GM18507 (cell line): ENCODE data around the gene RAD9A.

ENCODE experiments used
- DNase-seq: peaks from one replicate; pipeline ENCODE4 v3.0.0; 2011; ENCODE audit warnings: low read depth; ENCODE audit not compliant: insufficient read length; ENCODE audit errors: extremely low spot score
- FAIRE-seq: peaks from 2 replicates; lab custom pipeline; 2011; peaks lifted over from hg19 to GRCh38; lab: Jason Lieb, UNC

RAD9A gene

GRCh38 chr11:67356387-67356863, 35.4 kb upstream of the RAD9A start:
- no peak for FAIRE-seq
- DNase-seq = no peak

DNA sequence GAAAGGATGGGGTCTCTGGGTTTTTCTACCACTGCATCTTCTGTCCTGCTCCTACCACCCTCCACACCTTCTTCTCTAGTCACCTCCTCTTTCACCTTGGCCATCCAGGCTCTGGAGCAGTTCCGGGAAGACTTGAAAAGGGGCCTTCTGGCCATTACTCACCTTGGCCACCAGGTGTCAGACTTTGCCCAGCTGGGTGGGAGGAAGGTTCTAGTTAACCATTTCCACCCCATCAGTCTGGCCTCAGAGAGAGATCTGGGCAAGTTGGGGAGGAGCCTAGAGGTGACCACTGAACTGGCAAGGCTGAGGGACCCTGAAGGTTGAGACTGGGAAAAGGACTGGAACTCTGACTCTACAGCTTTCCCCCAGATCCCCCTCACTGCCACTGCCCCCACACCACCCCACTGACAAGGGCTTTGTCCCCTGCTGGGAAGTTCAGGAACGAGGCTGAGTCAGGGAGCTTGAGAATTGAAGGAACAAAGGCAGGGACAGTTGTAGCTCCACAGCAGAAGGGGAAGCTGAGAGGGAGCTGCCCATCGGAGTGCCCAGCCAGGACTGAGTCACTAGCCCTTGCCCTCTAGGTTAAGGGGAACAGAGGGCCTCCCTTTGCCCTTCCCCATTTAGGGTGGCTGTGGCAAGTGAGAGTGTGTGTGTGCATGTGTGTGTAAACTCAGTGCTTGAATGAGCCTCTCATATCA, 34.8 kb upstream of the RAD9A start:
- DNase-seq = no peak
- peak; percentile 76 for FAIRE-seq

GRCh38 chr11:67357831-67358670, 33.7 kb upstream of the RAD9A start:
- DNase-seq (no peak), FAIRE-seq (no peak)

GRCh38 chr11:67364169-67364568, 27.6 kb upstream of the RAD9A start:
- no peak for DNase-seq

GRCh38 chr11:67364783-67365722, 26.7 kb upstream of the RAD9A start:
- DNase-seq = no peak
- FAIRE-seq = peak; percentile 47

More at GRCh38 chr11:67364169-67364568, 27.6 kb upstream of the RAD9A start:
- FAIRE-seq = no peak

- FAIRE-seq (no peak), DNase-seq (no peak)
Observed at GRCh38 chr11:67365736-67366444, 25.9 kb upstream of the RAD9A start.

DNA sequence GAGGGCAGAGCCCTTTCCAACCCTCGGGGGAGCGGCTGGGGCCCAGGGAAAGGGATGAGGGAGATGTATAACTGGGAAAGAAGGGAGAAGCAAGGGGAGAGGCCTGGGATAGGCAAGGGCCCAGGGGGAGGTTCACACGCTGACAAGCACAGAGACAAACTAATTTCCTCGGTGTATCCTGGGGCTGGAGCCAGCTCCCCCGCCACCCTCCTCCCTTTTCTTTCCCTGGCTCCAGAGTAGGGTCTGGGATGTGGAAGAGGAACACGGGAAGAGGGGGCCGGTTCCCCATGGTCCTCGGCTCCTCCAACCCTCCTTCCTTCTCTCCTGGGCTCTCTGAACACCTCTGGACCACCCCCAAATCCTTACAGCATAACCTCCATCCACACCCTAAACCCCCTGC, 25.2 kb upstream of the RAD9A start:
- no peak for DNase-seq
- FAIRE-seq = no peak

DNA sequence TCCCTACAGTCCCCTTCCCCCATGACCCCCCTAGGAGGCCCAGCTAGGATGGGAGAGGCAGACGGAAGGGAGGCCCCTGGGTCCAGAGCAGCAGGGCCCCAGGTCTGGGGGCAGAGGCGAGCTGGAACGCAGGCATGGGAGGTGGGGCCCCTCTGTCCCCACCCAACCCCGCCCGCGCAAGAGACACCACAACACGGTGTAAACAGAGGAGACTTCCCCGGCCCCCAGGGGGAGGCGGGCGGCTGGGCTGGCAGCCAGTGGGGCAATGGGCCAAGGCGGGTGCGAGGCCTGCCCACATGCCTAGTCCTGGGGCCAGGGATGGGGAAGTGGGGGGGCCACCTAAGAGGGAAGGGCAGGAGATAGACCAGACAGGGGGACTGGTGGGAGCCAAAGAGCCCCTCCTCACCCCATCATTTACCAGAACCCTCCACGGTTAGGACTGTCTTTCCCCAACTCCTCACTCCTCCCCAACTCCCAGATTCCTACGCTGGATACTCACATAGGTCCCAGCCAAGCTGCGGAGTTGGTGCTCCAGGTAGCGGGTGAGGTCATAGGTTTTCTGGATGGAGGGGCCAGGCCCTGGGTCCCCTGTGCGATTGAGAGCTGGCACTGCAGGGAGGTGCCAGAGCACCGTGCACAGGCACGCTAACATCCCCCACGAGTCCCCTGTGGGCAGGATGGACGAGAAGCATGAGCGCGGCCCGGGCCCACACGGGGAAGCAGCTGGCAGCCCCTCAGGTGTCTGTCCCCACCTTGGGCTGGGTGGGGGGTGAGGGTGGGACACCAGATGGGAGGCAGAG, 24.6 kb upstream of the RAD9A start:
- FAIRE-seq = no peak
- no peak for DNase-seq

DNA sequence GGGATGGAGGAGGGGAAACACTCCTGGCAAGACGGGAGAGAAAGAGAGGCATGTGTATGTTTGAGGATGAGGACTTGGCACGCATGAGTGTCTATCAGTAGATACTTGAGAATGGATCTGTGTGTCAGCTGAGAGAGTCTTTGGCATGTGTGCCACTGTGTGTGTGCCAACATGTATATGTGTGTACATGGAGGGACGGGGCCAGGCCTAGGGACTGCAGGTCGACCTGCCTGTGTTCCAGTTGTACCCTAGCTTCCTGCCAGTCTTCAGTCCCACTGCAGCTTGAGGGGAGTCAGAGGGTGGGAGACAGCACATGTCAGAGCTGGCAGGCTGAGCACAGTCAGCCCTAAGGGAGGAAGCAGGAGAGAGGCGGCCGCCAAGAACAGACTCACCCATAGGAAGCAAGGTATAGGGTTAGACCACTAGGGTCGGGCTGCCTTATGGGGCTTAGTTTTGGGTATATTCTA, 24.0 kb upstream of the RAD9A start:
- DNase-seq (no peak), FAIRE-seq (no peak)

- FAIRE-seq (peak; percentile 94), DNase-seq (no peak)
Observed at GRCh38 chr11:67368621-67369020, 23.2 kb upstream of the RAD9A start.

GRCh38 chr11:67369275-67369674, 22.5 kb upstream of the RAD9A start:
- DNase-seq (no peak), FAIRE-seq (no peak)

- no peak for DNase-seq
- no peak for FAIRE-seq
Observed at GRCh38 chr11:67369801-67370284, 21.9 kb upstream of the RAD9A start.

DNA sequence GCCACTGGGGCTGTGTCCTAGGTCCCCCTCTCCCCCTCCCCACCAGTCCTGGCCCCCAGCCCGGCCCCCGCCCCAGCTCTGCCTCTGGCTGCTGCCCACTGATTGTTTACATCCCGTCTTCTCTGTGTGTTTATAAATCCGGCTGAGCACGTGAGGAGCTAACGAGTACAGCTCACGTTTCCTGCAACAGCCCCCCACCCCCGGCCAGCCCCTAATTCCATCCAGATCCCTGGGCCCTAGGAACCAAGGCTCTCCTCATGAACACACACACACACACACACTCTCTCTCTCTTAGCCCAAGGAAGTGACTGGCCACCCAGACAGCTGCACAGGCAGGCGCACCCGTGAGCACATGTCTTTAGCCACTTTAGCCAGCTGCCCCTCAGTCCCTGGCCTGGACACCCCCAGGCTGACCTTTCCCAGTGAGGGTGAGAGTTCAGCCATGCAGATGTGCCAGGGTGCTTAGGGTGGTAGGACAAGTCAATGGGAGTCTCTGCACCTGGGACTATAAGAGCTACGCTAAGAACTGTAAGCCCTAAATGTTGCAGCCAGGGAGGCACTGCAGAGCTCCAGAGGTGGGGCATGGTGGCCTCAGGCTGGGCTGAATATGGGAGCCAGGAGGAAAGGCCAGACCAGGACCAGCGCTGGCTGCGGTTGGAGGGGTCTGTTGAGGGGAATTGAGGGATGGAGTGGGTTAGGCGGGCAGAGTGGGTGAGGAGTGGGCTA, 21.3 kb upstream of the RAD9A start:
- DNase-seq = no peak
- no peak for FAIRE-seq

DNA sequence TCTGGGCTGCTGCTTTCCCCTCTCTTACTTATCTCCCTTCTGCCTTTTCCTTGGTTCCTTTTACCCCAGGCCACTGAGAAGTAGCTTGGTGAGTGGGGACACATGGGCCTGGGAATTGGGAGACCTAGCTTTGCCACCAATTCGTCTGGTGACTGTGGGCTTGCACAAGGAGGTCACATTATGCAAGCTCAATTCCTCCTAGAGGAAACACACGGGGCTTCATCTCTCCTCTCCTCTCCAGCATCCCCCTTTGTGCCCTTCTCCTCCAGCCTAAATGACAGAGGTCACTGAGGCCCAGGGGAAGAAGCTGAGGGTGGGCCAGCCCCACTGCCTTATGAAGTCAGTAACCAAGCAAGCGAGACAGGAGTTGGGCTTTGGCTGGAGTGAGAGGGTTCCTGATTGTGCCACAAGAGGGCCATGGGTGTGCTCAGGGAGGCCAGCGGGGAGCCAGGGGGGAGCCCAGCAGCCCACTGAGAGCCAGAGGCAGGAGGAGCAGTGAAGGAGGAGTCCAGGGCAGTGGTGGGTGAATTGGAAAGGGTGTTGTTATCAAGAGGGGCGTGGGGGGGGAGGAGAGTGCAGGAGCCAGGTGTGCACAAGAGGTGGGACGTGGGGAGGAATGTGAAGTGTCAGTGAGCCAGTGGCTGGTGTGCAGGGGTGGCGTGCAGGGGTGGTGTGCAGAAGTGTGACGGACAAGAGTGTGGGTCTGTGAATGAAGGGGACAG, 20.4 kb upstream of the RAD9A start:
- FAIRE-seq (peak; percentile 47), DNase-seq (no peak)

DNA sequence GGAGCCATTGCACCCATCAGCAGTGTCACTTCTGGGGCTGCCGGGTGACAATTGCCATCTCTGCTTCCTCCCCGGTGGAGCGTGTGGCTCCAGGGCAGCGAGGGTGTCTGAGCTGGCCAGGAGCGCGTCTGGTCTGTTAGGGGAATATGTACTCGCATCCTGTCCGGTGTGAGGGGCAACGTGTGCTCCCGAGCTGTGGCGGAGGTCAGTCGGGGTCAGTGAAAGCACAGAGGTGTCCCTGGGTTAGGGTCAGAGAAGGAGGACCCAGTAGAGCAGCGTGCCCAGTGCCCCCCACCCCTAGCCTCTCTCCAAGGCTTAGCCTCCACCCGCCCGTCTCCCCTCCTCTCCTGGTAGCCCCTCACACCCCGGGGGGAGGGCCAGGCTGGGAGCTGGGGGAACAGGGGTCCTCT, 19.9 kb upstream of the RAD9A start:
- DNase-seq (no peak), FAIRE-seq (no peak)

DNA sequence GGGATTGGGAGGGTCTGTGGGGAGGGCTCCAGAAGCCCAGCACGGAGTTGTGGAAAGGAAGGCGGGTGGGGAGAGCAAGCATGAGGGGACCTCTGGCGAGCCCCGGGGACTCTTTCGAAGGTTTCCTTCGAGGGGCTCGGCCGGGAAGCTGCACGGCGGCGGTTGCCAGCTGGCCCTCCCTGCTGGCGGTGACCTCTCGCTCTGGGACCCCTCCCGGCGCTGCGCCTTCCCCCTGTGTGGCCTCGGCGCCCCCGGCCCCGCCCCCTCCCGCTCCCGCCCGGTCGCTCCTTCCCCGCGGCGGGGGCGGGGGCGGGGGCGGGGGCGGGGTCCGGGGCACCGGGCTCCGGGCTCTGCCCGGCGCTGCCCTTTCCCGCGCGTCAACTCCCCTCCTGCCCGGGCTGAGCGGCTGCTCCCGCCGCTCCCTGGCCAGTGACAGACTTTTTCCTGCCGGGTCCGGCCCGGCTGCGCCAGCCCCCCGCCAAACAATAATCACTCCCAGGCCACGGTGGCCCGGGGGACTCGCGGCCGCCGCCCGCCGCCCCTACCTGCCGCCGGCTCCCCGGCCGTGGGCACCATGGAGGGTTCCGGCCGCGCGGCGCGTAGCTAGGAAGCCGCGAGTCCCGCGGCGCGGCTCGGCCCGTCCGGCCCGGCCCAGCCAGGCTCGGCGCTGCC, 19.3 kb upstream of the RAD9A start:
- FAIRE-seq = no peak
- no peak for DNase-seq
